ENCODE results near the gene LRP4. TPM values are rescaled to one million over a fixed set of nuclear protein-coding genes. Genes with fewer than 3 reads are reported as not detected.

The LRP4 gene
- total and polyA plus RNA-seq, 2 of the 13 experiments (the other 11 are each of a cell fraction or from before 2014, with no cell fraction given): 4.7 to 13.3 TPM

GRCh38 chr11:46890665-46891064 is 27.7 kb downstream of the LRP4 start (continued):
- no peak for TF ChIP-seq ZC3H13 (CRISPR knock-in tag; IDR thresholded peaks at IDR 0.05)
- no peak for TF ChIP-seq GATA4 (IDR thresholded peaks at IDR 0.05; ENCODE audit: borderline replicate concordance, low read depth)
- no peak for TF ChIP-seq CCAR2 (optimal IDR thresholded peaks at IDR 0.05; ENCODE audit: low read depth, low read length)
- TF ChIP-seq SP140L (CRISPR knock-in tag; IDR thresholded peaks at IDR 0.05; ENCODE audit: borderline replicate concordance): no peak
- no peak for TF ChIP-seq ZNF891 (CRISPR knock-in tag; IDR thresholded peaks at IDR 0.05)
- TF ChIP-seq, protein P1, sequence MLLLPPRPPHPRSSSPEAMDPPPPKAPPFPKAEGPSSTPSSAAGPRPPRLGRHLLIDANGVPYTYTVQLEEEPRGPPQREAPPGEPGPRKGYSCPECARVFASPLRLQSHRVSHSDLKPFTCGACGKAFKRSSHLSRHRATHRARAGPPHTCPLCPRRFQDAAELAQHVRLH (CRISPR knock-in tag; IDR thresholded peaks at IDR 0.05; ENCODE audit: borderline replicate concordance, low read depth): no peak
- no peak for TF ChIP-seq SETDB1 (CRISPR knock-in tag; IDR thresholded peaks at IDR 0.05; ENCODE audit: borderline replicate concordance)
- TF ChIP-seq GTF2F1 (IDR thresholded peaks at IDR 0.05; ENCODE audit: low read length): no peak
- TF ChIP-seq ZNF24 (IDR thresholded peaks at IDR 0.05): no peak
- no peak for TF ChIP-seq ZFP1 (CRISPR knock-in tag; IDR thresholded peaks at IDR 0.05)
- TF ChIP-seq, protein P2, sequence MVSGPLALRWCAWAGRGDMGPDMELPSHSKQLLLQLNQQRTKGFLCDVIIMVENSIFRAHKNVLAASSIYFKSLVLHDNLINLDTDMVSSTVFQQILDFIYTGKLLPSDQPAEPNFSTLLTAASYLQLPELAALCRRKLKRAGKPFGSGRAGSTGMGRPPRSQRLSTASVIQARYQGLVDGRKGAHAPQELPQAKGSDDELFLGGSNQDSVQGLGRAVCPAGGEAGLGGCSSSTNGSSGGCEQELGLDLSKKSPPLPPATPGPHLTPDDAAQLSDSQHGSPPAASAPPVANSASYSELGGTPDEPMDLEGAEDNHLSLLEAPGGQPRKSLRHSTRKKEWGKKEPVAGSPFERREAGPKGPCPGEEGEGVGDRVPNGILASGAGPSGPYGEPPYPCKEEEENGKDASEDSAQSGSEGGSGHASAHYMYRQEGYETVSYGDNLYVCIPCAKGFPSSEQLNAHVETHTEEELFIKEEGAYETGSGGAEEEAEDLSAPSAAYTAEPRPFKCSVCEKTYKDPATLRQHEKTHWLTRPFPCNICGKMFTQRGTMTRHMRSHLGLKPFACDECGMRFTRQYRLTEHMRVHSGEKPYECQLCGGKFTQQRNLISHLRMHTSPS (CRISPR knock-in tag; IDR thresholded peaks at IDR 0.05; ENCODE audit: low read depth): no peak
- no peak for TF ChIP-seq HOXA9 (CRISPR knock-in tag; IDR thresholded peaks at IDR 0.05; ENCODE audit: borderline replicate concordance)

All from HepG2 (cell line).